Colonic mucosa (tissue), 4 donors: ENCODE measurements around the gene CACYBP. TPM values are rescaled to one million over a fixed set of nuclear protein-coding genes. Genes with fewer than 3 reads are reported as not detected.

Source experiments
- DNase-seq: peaks from one replicate; pipeline ENCODE4 v3.0.0-alpha.2; 2020
- H3K27ac ChIP-seq: fragments of 200-600 bp; one replicate; pipeline ENCODE4 v1.8.0; 2021
- H3K27me3 ChIP-seq: fragments of 200-600 bp; one replicate; pipeline ENCODE4 v1.8.0; 2021
- H3K36me3 ChIP-seq: fragments of 200-600 bp; one replicate; pipeline ENCODE4 v1.8.0; 2021
- H3K4me1 ChIP-seq: fragments of 200-600 bp; one replicate; pipeline ENCODE4 v1.8.0; 2021; ENCODE audit warnings: mild to moderate bottlenecking
- H3K4me3 ChIP-seq: fragments of 200-600 bp; one replicate; pipeline ENCODE4 v1.8.0; 2021
- H3K9ac ChIP-seq, 2 donors: one replicate each; pipeline ENCODE4 v1.7.0; 2013; ENCODE audit warnings: control low read depth in 2 of 2, low read depth in 2 of 2, low read length in 2 of 2
- H3K9me3 ChIP-seq: fragments of 200-600 bp; one replicate; pipeline ENCODE4 v1.8.0; 2021
- CTCF ChIP-seq: fragments of 200-600 bp; IDR thresholded peaks from one replicate; pipeline ENCODE4 v1.8.0; 2022; ENCODE audit warnings: antibody characterized with exemption, mild to moderate bottlenecking
- intact Hi-C: fragments of 100-400 bp; cut with DNase I; formaldehyde crosslinking; loops from one replicate; pipeline ENCODE4 v1.14.1; 2022
- total RNA-seq, 2 donors: library from RNA; stranded (reverse); fragmentation: NEBNext Ultra II Directional in 1 of 2; extraction: Animal tissue kit (Norgen Biotek cat#: 25700) in 1 of 2; gene quantifications; one replicate each; pipeline ENCODE4 v1.2.1, GENCODE V29; 2021
- donor health status: healthy.
- donor health status: DM: no; HTN: no; CAD: no.
- donor health status: DM: no; HTN: no; CAD: no.

The CACYBP gene
- total RNA-seq = 100 to 1,000 TPM in 1 of 2 donors, 10 to 100 TPM in 1; 66.9 to 182 TPM

DNA sequence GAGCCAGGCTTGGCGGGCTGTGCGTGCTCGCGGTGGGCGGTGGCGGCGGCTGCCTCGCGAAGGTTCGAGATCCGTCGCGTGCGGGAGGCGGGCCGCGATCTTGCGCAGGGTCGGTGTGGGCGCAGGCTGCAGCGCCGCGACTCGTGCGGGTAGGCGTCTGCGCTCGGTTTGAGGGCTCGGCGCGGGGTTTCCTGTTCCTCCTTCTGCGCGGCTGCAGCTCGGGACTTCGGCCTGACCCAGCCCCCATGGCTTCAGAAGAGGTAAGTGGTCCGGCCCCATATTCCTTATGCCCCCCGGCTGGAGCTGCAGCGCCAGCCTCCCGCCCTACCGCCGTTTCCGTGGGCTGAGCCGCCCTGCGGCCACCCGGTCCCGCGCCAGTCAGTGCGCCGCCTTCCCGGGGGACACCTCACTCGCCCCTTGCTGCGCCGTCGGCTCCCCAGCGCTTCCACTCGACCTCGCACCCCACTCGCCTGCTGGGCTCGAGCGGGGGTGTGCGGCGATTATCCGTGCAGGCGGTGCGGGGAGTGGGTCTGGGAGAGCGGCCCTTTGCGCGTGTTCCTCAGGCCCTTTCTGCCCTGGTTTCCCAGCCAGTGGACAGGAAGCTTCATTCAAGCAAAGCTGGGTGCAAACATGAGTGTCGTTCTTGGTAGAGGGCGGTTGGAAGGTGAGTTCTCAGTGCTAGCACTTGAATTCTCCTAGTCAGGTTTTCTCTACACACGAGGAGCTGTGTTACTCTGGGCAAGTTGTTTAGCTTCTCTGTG, at the start of gene CACYBP:
TSS of gene CACYBP (plus strand) at position 12 of the 761 bp plus-strand sequence. CDS start at position 246, 234 bp downstream.
- Histone ChIP-seq H3K4me1 (no peaks in the 10 kb centered on the region), H3K4me3 (peak within 1 kb of the TSS; percentile 80), H3K27ac (peak within 1 kb of the TSS; percentile 96), H3K9me3 (no peaks in the 10 kb centered on the region), H3K27me3 (no peaks in the 10 kb centered on the region), H3K9ac (peak within 1 kb of the TSS; percentile 80 to 98), H3K36me3 (no peaks in the 10 kb centered on the region)
- peak; percentile 58 for DNase-seq
- intact Hi-C loops = no loop called here
- no peak for TF ChIP-seq CTCF

GRCh38 chr1:174953285-174954072, 46.3 kb upstream of the CACYBP start:
- peak overlapping the region; percentile 82 for H3K27ac ChIP-seq
- H3K4me3 ChIP-seq = no peak overlapping the region
- DNase-seq = peak; percentile 70
- intact Hi-C loops = no loop called here
- H3K36me3 ChIP-seq = no peaks in the 10 kb centered on the region
- H3K9ac ChIP-seq = peak overlapping the region in 1 of 2 donors; percentile 1
- H3K27me3 ChIP-seq = no peaks in the 10 kb centered on the region
- H3K9me3 ChIP-seq = no peaks in the 10 kb centered on the region
- H3K4me1 ChIP-seq = peaks cover 12% of the 10 kb centered on the region
- no peak for TF ChIP-seq CTCF

DNA sequence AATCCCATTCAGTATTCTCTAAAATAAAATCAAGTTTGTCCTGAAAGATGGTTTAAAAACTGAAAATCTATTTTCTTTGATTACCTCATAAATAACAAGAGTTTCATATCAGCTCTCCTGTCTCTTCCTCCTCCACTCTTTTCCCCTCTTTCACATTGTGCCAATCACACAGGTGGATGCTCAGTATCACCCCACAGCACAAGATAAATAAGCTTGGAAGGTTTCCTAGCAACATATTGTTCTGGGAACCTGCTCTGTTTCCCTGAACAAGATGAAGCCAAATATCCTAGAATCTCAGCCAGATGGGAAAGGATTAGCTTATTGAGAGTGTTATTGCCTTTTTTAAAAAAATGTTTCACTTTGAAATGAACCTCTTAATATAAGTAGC, 45.7 kb upstream of the CACYBP start:
- peak; percentile 61 for DNase-seq
- intact Hi-C loops = no loop called here
- peak overlapping the region; percentile 82 for H3K27ac ChIP-seq

DNA sequence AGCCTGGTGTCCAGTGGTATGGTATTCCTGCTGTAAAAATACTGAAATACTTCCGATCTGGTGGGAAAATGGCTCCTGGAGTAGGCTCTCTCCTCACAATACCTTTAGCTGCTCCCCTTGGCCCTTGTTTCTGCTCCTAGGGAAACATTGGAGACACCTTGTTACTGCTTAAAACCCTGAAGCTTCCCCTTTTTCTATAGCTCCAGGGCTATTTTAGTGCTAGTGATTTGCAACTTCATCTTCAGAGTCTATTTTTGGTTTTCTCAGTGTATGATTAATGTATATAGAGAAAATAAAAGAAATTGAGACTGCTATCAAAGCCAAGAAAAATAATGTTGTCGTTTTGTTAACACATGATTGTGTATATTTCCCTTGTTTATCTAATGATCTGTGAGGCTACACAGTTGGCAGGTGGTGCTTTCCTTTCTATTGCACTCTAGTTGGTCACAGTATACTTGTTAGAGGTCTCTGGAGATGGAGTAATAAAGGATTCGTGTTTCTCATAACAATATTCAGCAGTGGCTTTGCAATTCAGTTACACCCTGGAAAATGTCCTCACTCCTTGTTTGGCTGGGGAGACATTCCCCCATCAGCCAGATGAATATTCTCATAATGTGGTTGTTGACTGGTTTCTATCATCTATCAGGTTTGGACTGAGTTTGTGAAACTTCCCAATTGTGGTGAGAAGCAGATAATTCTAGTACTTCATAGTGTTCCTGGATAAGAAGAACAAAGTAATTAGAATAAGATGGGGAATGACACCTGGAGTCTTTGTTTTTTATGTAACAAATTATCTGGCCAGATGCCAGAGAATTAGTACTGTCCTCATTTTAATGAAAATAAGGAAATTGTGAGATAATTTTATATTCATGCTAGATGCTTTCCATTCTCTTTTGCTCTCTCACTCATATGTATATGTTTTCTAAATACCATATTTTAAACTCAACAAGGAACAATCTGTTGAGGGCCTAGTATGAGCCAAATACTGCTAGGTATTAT, 44.8 kb upstream of the CACYBP start:
- no peaks in the 10 kb centered on the region for H3K9me3 ChIP-seq
- TF ChIP-seq CTCF = no peak
- H3K4me1 ChIP-seq = peaks cover 12% of the 10 kb centered on the region
- H3K9ac ChIP-seq = no peak overlapping the region
- no peaks in the 10 kb centered on the region for H3K36me3 ChIP-seq
- no peaks in the 10 kb centered on the region for H3K27me3 ChIP-seq
- no peak for DNase-seq
- no peak overlapping the region for H3K4me3 ChIP-seq
- peak overlapping the region; percentile 82 for H3K27ac ChIP-seq
- intact Hi-C loops = no loop called here

More for the DNA sequence above, 45.7 kb upstream of the CACYBP start:
- Histone ChIP-seq H3K27me3 (no peaks in the 10 kb centered on the region), H3K4me1 (peaks cover 12% of the 10 kb centered on the region), H3K9me3 (no peaks in the 10 kb centered on the region), H3K9ac (no peak overlapping the region), H3K4me3 (no peak overlapping the region), H3K36me3 (no peaks in the 10 kb centered on the region)
- TF ChIP-seq CTCF = no peak

DNA sequence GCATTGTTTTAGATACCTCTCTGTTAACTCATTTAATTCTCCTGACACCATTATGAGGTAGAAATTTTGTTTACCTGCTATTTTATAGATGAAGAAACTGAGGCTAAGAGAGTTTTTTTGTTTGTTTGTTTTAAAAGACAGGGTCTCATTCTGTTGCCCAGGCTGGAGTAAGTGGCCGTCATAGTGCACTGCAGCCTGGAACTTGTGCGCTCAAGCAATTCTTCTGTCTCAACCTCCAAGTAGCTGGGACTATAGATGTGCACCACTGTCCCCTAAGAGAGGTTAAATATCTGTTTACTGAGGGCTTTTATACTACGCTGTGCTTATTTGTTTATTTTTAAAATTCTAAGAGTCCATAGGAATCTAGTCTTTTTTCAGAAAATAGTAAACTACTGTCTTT, 43.7 kb upstream of the CACYBP start:
- H3K4me1 ChIP-seq = peaks cover 12% of the 10 kb centered on the region
- no peaks in the 10 kb centered on the region for H3K27me3 ChIP-seq
- DNase-seq = no peak
- no peak overlapping the region for H3K9ac ChIP-seq
- no peak overlapping the region for H3K4me3 ChIP-seq
- no peak overlapping the region for H3K27ac ChIP-seq
- TF ChIP-seq CTCF = no peak
- no peaks in the 10 kb centered on the region for H3K36me3 ChIP-seq
- intact Hi-C loops = no loop called here
- H3K9me3 ChIP-seq = no peaks in the 10 kb centered on the region
